Prostate gland (tissue), 2 donors: ENCODE measurements around the gene RHBDD1. TPM values are rescaled to one million over a fixed set of nuclear protein-coding genes. Genes with fewer than 3 reads are reported as not detected.

Experiments used
- DNase-seq: peaks from one replicate; pipeline ENCODE4 v3.0.0-alpha.2; 2019; ENCODE audit warnings: low spot score
- H3K27ac ChIP-seq, 2 donors: fragments of 200-600 bp; sonication (generic); 2 replicates each; pipeline ENCODE4 v1.5.1; 2017 to 2019
- H3K27me3 ChIP-seq: fragments of 200-600 bp; sonication (generic); replicated peaks from 2 replicates; pipeline ENCODE4 v1.5.1; 2019; ENCODE audit not compliant: insufficient read depth
- H3K36me3 ChIP-seq, 2 donors: fragments of 200-600 bp; sonication (generic); 1 replicate in 1 of 2; 2 replicates in 1 of 2; pipeline versions ENCODE4 v1.5.1 to v1.8.1; 2017 to 2019
- H3K4me1 ChIP-seq: fragments of 200-600 bp; sonication (generic); replicated peaks from 2 replicates; pipeline ENCODE4 v1.5.1; 2019
- H3K4me3 ChIP-seq, 2 donors: fragments of 200-600 bp; sonication (generic); 2 replicates each; pipeline ENCODE4 v1.5.1; 2017 to 2019
- H3K9me3 ChIP-seq: fragments of 200-600 bp; sonication (generic); 2 replicates; pipeline ENCODE4 v1.5.1; 2017
- POLR2A ChIP-seq: fragments of 450-650 bp; IDR thresholded peaks from one replicate; pipeline ENCODE4 v1.6.1; 2016; ENCODE audit warnings: antibody characterized with exemption, mild to moderate bottlenecking
- POLR2AphosphoS5 ChIP-seq: sonication (generic); formaldehyde crosslinking; IDR thresholded peaks from one replicate; pipeline ENCODE4 v1.6.1; 2017; ENCODE audit warnings: antibody characterized with exemption
- WGBS: methylation state at CpG from one replicate; pipeline ENCODE4 v1.1.5; 2018; 5-methylcytosine and 5-hydroxymethylcytosine counted together
- intact Hi-C: fragments of 100-400 bp; cut with DNase I; formaldehyde crosslinking; loops from one replicate; pipeline ENCODE4 v1.14.2; 2022
- small RNA-seq, 2 donors: library from RNA; depleted of rRNA; stranded (forward); fragments of <200 nt; gene quantifications; one replicate each; pipeline ENCODE3, GENCODE V24; 2016
- total RNA-seq, 2 donors: library from RNA; depleted of rRNA; stranded (reverse); fragments of >200 nt; gene quantifications; one replicate each; pipeline ENCODE4 v1.1.0, GENCODE V29; 2016
- TF ChIP-seq, protein P1 (sequence below), 4 experiments: fragments of 200-600 bp in 2 of 4; fragments of 450-650 bp in 2 of 4; sonication (generic) in 2 of 4; IDR thresholded peaks; 1 replicate in 3 of 4; 2 replicates in 1 of 4; pipeline ENCODE4 v1.5.1; 2016 to 2019; ENCODE audit warnings: antibody characterized with exemption in 4 of 4, mild to moderate bottlenecking in 2 of 4, moderate library complexity in 2 of 4

The RHBDD1 gene
- total RNA-seq, 2 donors from 2014 or later: 16.5 to 33.5 TPM

DNA sequence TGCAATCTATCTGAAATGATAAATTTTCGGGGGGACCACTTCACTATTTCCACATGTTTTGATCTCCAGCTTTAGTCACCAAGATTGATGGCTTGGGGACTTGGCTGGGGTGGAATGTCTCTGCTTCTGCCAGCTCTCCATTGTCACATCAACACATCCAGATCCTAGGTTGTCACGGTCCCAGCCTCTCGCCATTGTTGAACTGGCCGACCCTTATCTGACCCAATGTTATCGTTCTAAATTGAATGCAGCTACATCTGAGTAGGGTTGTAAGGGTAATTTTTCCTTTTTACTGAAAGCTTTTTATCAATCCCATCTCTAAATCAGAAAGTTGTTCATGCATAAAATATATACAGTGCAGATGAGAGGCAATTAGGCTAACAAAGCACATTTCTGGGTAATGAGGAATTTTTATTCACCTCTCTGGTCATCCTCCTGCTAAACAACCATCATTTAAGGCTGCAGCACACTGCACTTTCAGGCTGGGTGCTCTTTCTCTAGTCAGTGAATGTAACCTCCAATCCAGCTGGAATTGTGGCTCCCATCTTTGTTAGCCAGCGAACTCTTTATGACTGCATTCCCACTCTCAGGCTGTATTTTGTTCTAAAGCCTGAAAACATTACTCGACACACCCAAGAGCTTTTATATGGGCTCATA, 200.0 kb downstream of the RHBDD1 start:
- H3K27ac ChIP-seq: no peak overlapping the region
- intact Hi-C loops: no loop called here
- H3K36me3 ChIP-seq: no peaks in the 10 kb centered on the region
- no peaks in the 10 kb centered on the region for H3K9me3 ChIP-seq
- 16% methylated on average over 7 of the region's 7 CpGs for WGBS
- DNase-seq: no peak
- no peaks in the 10 kb centered on the region for H3K27me3 ChIP-seq
- TF ChIP-seq POLR2A (no peak), POLR2AphosphoS5 (no peak)
- TF ChIP-seq, protein P1, sequence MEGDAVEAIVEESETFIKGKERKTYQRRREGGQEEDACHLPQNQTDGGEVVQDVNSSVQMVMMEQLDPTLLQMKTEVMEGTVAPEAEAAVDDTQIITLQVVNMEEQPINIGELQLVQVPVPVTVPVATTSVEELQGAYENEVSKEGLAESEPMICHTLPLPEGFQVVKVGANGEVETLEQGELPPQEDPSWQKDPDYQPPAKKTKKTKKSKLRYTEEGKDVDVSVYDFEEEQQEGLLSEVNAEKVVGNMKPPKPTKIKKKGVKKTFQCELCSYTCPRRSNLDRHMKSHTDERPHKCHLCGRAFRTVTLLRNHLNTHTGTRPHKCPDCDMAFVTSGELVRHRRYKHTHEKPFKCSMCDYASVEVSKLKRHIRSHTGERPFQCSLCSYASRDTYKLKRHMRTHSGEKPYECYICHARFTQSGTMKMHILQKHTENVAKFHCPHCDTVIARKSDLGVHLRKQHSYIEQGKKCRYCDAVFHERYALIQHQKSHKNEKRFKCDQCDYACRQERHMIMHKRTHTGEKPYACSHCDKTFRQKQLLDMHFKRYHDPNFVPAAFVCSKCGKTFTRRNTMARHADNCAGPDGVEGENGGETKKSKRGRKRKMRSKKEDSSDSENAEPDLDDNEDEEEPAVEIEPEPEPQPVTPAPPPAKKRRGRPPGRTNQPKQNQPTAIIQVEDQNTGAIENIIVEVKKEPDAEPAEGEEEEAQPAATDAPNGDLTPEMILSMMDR (IDR thresholded peaks at IDR 0.05): no peak
- no peak overlapping the region for H3K4me3 ChIP-seq
- no peaks in the 10 kb centered on the region for H3K4me1 ChIP-seq

DNA sequence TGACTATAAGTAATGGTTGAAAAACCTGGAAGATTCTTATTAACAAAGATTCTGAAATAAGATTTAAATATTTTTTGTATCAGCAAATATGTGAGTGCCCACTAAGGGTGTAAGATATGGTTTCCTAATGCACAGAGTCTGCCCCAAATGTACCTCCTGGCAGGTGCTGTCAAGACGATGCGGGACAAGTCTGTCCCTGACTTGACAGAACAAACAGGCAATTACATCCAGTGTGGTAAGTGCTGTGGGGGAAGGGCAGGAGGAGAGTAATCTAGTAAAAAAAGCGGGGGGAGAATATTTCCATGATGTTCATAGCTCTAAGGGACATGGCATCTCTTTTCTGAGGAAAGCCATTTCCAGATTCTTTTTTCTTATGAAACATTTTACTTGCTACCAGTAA, 200.7 kb downstream of the RHBDD1 start:
- WGBS: 49% methylated on average over 3 of the region's 3 CpGs
- no peak for DNase-seq
- intact Hi-C loops: no loop called here
- Histone ChIP-seq H3K9me3 (no peaks in the 10 kb centered on the region), H3K27ac (no peak overlapping the region), H3K36me3 (no peaks in the 10 kb centered on the region), H3K4me1 (no peaks in the 10 kb centered on the region), H3K27me3 (no peaks in the 10 kb centered on the region), H3K4me3 (no peak overlapping the region)
- TF ChIP-seq POLR2AphosphoS5 (no peak), POLR2A (no peak)
- TF ChIP-seq, protein P1 (IDR thresholded peaks at IDR 0.05): no peak

- H3K27ac ChIP-seq: no peak overlapping the region
- no peaks in the 10 kb centered on the region for H3K9me3 ChIP-seq
- TF ChIP-seq POLR2A (no peak), POLR2AphosphoS5 (no peak)
- TF ChIP-seq, protein P1 (IDR thresholded peaks at IDR 0.05): no peak
- no peaks in the 10 kb centered on the region for H3K4me1 ChIP-seq
- no peak overlapping the region for H3K4me3 ChIP-seq
- no peaks in the 10 kb centered on the region for H3K27me3 ChIP-seq
- WGBS: 70% methylated on average over 1 of the region's 1 CpG
- intact Hi-C loops: no loop called here
- DNase-seq: no peak
- H3K36me3 ChIP-seq: no peaks in the 10 kb centered on the region
These were observed 202.8 kb downstream of the RHBDD1 start for GRCh38 chr2:227038550-227039189.

- Histone ChIP-seq H3K4me3 (no peak overlapping the region), H3K27me3 (no peaks in the 10 kb centered on the region), H3K27ac (no peak overlapping the region), H3K4me1 (no peaks in the 10 kb centered on the region), H3K36me3 (no peaks in the 10 kb centered on the region), H3K9me3 (no peaks in the 10 kb centered on the region)
- TF ChIP-seq, protein P1 (IDR thresholded peaks at IDR 0.05): no peak
- no peak for TF ChIP-seq POLR2A
- TF ChIP-seq POLR2AphosphoS5: no peak
- no peak for DNase-seq
- 71% methylated on average over 3 of the region's 3 CpGs for WGBS
- intact Hi-C loops: no loop called here
These were observed 208.1 kb downstream of the RHBDD1 start for GRCh38 chr2:227043981-227044380.

Small RNA genes lying within 50 kb of the gene (small RNA-seq; reads per million reads assigned to genes)
- 0 reads per million in 2 donors for gene RF00554

Other genes with a start within 250 kb of the RHBDD1 start
- 10 to 100 TPM; 37.6 to 40.6 TPM for gene IRS1, start 36.2 kb upstream of the RHBDD1 start, total RNA-seq